ENCODE data around the gene ATG7.

- TF ChIP-seq EZH2phosphoT487 (IDR thresholded peaks at IDR 0.05; ENCODE audit: borderline replicate concordance, low read depth, low read length) (no peak), CTCF (conservative IDR thresholded peaks at IDR 0.05; ENCODE audit: low read length) (no peak)
Measured at GRCh38 chr3:11317300-11317699, 45.1 kb downstream of the ATG7 start.

All from OCI-LY7 (cell line).